Rectal smooth muscle tissue (tissue), 1 donor: Measurements from ENCODE around the gene UMAD1.

Experiments
- H3K27ac ChIP-seq: one replicate; pipeline ENCODE4 v1.7.0; 2013; ENCODE audit warnings: low read depth, low read length, inconsistent platforms
- H3K27me3 ChIP-seq: one replicate; pipeline ENCODE4 v1.7.0; 2013; ENCODE audit warnings: low read length; ENCODE audit not compliant: control insufficient read depth, insufficient read depth
- H3K36me3 ChIP-seq: one replicate; pipeline ENCODE4 v1.7.0; 2013; ENCODE audit warnings: low read length; ENCODE audit not compliant: control insufficient read depth, insufficient read depth
- H3K4me1 ChIP-seq: one replicate; pipeline ENCODE4 v1.7.0; 2013; ENCODE audit warnings: low read length; ENCODE audit not compliant: control insufficient read depth, insufficient read depth
- H3K4me3 ChIP-seq: one replicate; pipeline ENCODE4 v1.7.0; 2013; ENCODE audit warnings: low read length
- H3K9ac ChIP-seq: one replicate; pipeline ENCODE4 v1.7.0; 2013; ENCODE audit warnings: low read length

Gene UMAD1

DNA sequence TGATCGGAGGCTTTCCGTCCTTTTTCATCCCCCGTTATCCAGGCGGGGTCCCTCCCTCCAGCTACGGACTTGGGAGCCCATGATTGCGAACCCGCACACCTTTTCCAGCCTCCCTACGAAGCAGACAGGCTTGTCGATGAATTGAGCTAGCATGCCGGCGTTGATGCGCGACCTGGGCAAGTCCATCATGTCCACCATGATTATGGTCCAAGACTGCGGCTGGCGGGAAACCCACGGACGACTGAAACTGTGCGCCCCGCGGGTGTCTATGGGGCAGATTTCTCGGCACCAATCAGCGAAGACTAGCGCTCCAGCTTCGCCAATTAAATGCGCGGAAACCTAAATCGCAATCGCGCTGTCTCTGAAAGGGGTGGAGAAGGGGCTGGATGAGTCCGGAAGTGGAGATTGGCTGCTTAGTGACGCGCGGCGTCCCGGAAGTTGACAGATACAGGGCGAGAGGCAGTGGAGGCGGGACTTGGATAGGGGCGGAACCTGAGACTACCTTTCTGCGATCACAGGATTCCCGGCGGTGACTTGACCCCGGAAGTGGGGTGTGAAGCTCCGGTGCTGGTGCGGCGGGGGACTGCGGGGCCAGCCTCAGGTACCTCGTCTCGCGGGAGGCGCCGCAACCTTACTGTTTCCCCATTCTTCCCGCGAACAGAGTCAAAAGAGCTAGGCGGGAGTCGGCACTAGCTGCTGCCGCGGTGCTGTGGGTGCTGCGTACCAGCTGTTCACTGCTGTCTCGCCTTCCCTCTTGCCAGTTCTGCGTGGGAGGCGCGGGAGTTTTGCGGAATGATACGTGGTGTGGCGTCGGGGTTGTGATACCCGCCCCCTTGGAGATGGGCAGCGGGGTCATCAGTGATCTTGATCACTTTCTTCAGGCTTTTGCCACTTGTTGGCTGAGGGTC lies at the start of gene UMAD1:
UMAD1 (plus strand) TSS at position 532 of the 908 bp plus-strand sequence. CDS start 32,620 bp downstream, outside the sequence.
- H3K27me3 ChIP-seq = no peaks in the 10 kb centered on the region
- no peaks in the 10 kb centered on the region for H3K36me3 ChIP-seq
- H3K4me1 ChIP-seq = peaks cover 5% of the 10 kb centered on the region
- H3K27ac ChIP-seq = peak within 1 kb of the TSS; percentile 85
- peak within 1 kb of the TSS; percentile 96 for H3K4me3 ChIP-seq
- peak within 1 kb of the TSS; percentile 88 for H3K9ac ChIP-seq

DNA sequence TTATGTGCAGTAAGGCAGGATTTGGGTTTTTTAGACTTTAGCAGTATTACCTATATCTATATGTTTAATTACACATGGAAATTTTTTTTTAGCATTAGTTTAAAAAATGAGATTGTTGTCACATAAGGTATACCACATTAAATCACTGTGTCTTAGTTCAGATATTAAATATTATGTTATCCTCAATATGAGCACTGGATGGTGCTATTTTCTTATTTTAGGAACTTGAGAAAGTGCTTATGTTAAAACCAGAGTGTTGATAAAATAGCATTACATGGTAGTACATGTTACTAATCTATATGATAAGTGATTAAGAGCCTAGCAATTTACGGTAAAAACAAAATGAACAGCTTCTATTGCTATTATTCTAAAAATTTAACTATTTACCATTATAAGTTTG lies 45.1 kb upstream of the UMAD1 start:
- Histone ChIP-seq H3K9ac (no peak overlapping the region), H3K36me3 (no peaks in the 10 kb centered on the region), H3K27me3 (no peaks in the 10 kb centered on the region), H3K4me1 (no peaks in the 10 kb centered on the region), H3K4me3 (no peak overlapping the region), H3K27ac (no peak overlapping the region)

DNA sequence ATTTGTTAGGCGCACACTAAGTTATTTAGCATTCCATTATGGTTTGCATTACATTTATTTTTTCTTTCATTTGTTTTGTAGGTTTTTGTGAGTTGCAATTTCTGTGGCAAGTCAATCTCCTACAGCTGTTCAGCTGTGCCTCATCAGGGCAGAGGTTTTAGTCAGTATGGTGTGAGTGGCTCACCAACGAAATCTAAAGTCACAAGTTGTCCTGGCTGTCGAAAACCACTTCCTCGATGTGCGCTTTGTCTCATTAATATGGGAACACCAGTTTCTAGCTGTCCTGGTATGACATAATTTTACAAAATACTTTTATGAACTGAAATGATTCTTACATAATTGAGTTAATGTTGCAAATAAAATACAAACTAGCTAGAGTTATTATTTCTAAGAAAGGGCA lies 44.4 kb upstream of the UMAD1 start:
- Histone ChIP-seq H3K36me3 (no peaks in the 10 kb centered on the region), H3K4me1 (no peaks in the 10 kb centered on the region), H3K4me3 (no peak overlapping the region), H3K27me3 (no peaks in the 10 kb centered on the region), H3K9ac (no peak overlapping the region), H3K27ac (no peak overlapping the region)

DNA sequence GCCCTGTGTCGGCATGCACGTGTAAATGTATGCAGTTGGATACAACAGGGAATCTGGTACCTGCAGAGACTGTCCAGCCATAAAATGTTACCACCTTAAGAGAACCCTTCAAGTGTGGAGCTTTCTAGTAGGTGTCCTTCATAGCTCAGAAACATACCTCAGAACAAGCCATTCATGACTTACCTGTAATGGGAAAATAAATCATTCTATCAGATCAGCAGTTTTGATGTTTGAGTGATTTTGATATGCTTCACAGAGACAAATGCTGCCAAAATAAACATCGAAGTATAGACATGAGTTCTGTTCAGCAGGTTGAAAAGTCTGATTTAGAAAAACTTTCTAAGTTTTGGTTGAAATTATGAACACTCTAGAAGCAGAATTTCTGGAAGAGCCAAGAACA lies 33.5 kb upstream of the UMAD1 start:
- H3K9ac ChIP-seq = no peak overlapping the region
- H3K27me3 ChIP-seq = no peaks in the 10 kb centered on the region
- peaks cover 3% of the 10 kb centered on the region for H3K36me3 ChIP-seq
- H3K27ac ChIP-seq = no peak overlapping the region
- no peaks in the 10 kb centered on the region for H3K4me1 ChIP-seq
- no peak overlapping the region for H3K4me3 ChIP-seq

DNA sequence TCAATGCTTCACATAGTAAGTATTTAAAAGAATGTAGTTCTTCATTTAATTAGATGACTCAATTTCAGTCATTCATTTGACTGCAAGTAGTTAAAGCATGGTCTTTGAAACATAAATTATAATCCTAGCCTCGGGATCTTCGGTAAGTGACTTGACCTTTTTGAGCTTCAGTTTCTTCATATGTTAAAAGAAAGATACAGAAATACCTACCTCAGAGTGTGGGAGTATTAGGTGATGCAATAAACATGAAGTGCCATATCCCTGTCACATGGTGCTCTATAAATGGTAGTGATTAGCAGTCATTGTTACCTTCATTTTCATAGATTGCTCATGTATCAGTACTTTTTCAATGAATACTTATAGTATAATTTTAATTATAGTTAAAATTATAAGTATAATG lies 31.2 kb upstream of the UMAD1 start:
- H3K4me1 ChIP-seq = no peaks in the 10 kb centered on the region
- H3K27ac ChIP-seq = no peak overlapping the region
- H3K36me3 ChIP-seq = peaks cover 3% of the 10 kb centered on the region
- no peak overlapping the region for H3K9ac ChIP-seq
- no peaks in the 10 kb centered on the region for H3K27me3 ChIP-seq
- H3K4me3 ChIP-seq = no peak overlapping the region

DNA sequence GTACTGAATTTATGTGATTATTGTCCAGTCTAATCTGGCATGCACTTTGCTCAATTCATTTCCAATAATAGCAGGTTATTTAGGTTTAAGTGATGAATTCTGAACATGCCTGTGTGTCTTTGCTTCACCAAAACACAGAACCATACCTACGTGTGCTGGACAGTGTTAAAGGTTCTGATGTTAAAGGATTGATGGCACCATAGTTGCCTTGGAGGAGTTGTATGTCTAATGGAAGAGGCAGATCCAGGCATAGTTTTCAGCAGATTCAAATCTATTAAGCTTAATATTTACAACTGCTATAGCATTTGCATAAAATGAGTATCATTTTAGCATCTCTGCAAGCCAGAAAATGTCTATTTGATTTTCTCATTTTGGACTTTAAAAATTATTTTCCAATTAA lies 28.0 kb upstream of the UMAD1 start:
- Histone ChIP-seq H3K9ac (no peak overlapping the region), H3K27me3 (no peaks in the 10 kb centered on the region), H3K36me3 (no peaks in the 10 kb centered on the region), H3K4me1 (no peaks in the 10 kb centered on the region), H3K27ac (no peak overlapping the region), H3K4me3 (no peak overlapping the region)

DNA sequence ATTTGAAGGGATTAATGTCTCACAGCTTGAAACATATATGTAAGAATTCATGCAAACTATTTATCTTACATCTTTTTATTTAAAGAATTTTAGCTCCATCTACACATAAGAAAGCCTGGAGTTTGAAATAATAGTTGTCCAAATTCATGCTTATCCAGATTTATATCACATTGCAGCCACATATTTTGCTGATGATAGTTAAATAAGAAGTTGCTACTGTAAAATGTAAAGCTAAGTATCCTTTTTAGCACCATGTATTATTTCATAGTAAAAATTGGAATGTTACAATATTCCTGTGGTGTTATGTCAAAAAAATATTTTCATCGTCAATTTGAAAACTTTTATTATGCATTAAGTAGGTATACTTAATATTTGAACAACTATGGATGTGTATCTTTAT lies 27.3 kb upstream of the UMAD1 start:
- H3K27me3 ChIP-seq = no peaks in the 10 kb centered on the region

DNA sequence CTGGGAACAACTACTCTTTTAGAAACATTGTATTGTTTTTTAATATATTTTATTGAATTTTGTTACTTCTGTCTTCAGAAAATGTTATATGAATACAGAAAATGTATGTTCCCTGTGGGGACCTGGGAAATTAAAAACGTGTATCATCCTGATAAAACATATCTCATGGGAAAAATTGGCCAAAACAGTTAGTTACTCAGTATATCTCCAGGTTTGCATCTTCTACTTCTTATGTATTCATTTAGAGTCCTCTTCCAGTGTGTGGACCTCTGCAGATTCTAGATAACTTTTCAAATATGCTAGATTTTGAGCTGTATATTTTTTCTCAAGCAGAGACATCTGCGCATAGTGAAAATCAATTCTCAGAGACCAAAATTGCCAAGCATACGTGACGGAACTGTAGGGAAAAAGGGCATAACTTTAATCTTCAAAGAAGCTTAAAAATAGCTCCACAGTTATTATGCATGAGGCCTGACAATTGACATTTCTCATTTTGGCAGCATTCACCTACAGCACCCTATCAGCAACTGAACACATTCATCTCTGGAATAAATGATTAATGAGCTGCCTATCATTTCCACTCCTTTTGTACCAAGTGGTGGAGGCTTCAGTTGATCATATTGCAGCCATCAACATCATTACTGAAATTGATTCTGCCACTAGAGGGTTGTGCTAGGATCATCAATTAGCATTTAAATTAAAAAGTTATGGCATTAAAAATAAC lies 26.4 kb upstream of the UMAD1 start:
- H3K4me1 ChIP-seq = no peaks in the 10 kb centered on the region
- H3K36me3 ChIP-seq = no peaks in the 10 kb centered on the region
- no peak overlapping the region for H3K4me3 ChIP-seq
- no peak overlapping the region for H3K27ac ChIP-seq
- no peak overlapping the region for H3K9ac ChIP-seq
- no peaks in the 10 kb centered on the region for H3K27me3 ChIP-seq

More for the DNA sequence above, 27.3 kb upstream of the UMAD1 start:
- no peak overlapping the region for H3K4me3 ChIP-seq
- no peaks in the 10 kb centered on the region for H3K36me3 ChIP-seq
- no peaks in the 10 kb centered on the region for H3K4me1 ChIP-seq
- H3K27ac ChIP-seq = no peak overlapping the region
- H3K9ac ChIP-seq = no peak overlapping the region

DNA sequence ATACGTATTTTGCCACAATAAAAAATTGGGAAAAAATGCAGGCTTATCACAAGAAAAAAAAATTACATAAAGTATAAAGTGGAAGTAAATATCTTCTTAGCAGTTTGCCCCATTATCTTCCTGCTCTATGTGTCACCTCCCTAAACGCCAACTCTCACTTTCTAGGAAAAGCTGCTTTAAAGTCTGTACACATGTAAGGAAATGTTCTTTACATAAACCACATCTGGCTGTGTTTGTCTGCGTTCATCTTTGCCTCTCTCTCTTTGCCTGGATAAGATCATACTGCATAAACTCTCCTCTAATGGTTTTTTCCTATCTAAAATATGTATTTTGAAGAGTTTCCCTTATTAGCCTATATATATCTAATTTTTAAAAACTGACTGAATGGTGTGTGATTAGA lies 23.0 kb upstream of the UMAD1 start:
- H3K4me1 ChIP-seq = no peaks in the 10 kb centered on the region
- H3K27ac ChIP-seq = no peak overlapping the region
- H3K36me3 ChIP-seq = no peaks in the 10 kb centered on the region
- H3K4me3 ChIP-seq = no peak overlapping the region
- no peaks in the 10 kb centered on the region for H3K27me3 ChIP-seq
- H3K9ac ChIP-seq = no peak overlapping the region

DNA sequence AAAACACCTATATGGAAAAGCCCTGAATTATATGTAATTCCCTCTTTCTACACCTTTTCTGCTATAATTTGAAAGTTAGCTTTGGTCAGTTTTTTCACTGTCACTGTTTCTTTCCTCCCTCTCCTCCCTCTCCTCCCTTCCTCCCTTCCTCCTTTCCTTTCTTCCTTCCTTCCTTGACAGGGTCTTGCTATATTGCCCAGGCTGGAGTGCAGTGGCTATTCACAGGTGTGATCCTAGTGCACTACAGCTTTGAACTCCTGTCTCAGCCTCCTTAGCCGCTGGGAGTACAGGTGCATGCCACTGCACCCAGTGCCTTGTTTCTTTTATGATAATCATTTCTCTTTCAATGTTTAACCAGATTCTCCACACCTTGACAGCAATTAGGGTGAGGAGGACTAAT lies 22.1 kb upstream of the UMAD1 start:
- Histone ChIP-seq H3K9ac (no peak overlapping the region), H3K4me3 (no peak overlapping the region), H3K27ac (no peak overlapping the region), H3K27me3 (no peaks in the 10 kb centered on the region), H3K36me3 (no peaks in the 10 kb centered on the region), H3K4me1 (no peaks in the 10 kb centered on the region)

DNA sequence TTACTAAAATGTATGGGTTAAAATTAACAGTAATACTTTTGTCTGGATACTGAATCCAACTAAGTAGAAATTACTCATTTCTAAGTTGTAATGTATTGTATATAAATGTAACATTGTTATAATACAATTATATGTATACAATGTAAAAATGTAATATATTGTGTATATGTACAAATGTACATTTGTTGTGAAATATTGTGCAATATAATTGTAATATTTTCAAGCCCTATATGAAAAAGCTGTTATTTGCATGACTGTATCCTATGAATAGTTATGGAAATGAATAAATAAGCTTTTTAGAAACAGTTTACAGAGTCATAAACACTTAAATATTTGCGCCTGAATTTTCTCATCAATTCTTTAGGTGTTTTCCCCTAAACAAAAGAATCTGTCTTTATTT lies 20.3 kb upstream of the UMAD1 start:
- no peaks in the 10 kb centered on the region for H3K27me3 ChIP-seq

DNA sequence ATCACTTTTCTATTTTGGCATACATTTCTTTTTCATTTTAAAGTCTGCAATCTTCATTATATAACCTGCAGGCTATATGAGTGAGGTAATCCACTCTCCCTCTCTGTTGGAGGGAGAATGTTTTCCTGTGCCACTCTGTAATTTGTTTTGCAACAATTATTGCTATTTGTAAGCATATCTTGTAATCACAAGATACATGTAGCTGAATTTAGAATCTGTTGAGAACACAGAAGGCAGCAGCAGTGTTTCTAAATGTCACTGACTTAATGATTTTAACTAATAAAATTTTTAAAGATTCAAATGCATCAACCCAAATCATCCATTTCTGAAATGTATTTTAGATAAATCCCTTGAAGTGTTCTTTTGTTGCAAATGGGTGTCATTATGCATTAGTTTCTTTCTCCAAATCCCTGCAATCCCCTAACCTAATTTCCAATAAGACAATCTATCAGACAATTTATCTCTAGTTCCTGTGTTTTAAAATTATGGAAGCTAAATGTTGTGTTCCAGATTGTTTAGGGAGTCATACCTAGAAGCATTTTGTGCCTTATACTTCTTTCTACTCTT lies 19.8 kb upstream of the UMAD1 start:
- no peaks in the 10 kb centered on the region for H3K27me3 ChIP-seq
- no peak overlapping the region for H3K27ac ChIP-seq
- H3K36me3 ChIP-seq = no peaks in the 10 kb centered on the region
- H3K9ac ChIP-seq = no peak overlapping the region
- no peaks in the 10 kb centered on the region for H3K4me1 ChIP-seq
- no peak overlapping the region for H3K4me3 ChIP-seq

More for the DNA sequence above, 20.3 kb upstream of the UMAD1 start:
- H3K4me1 ChIP-seq = no peaks in the 10 kb centered on the region
- no peak overlapping the region for H3K27ac ChIP-seq
- no peak overlapping the region for H3K4me3 ChIP-seq
- no peak overlapping the region for H3K9ac ChIP-seq
- H3K36me3 ChIP-seq = no peaks in the 10 kb centered on the region
